HuH-7.5 (cell line): ENCODE measurements around the gene NASP.

ENCODE experiments used
- DNase-seq: peaks from one replicate; pipeline ENCODE4 v3.0.0; 2011; ENCODE audit warnings: low spot score

Gene NASP

GRCh38 chr1:45619149-45619921 is 35.5 kb downstream of the NASP start:
- DNase-seq, result no peak

- no peak for DNase-seq
Measured at GRCh38 chr1:45620588-45621500, 37.0 kb downstream of the NASP start.

GRCh38 chr1:45621501-45621836 is 37.6 kb downstream of the NASP start:
- no peak for DNase-seq

GRCh38 chr1:45621895-45622523 is 38.2 kb downstream of the NASP start:
- no peak for DNase-seq

GRCh38 chr1:45622524-45623394 is 38.9 kb downstream of the NASP start:
- no peak for DNase-seq

- DNase-seq, result no peak
Measured at GRCh38 chr1:45623972-45624371, 40.1 kb downstream of the NASP start, which contains the start of gene CCDC17. Gene CCDC17 (minus strand): TSS chr1:45624054. CDS start chr1:45623909, 145 bp downstream.

- DNase-seq, result no peak
Measured at GRCh38 chr1:45629035-45629434, 45.2 kb downstream of the NASP start.

GRCh38 chr1:45630429-45630828 is 46.6 kb downstream of the NASP start:
- DNase-seq, result no peak

GRCh38 chr1:45635211-45635610 is 51.4 kb downstream of the NASP start:
- DNase-seq, result no peak

GRCh38 chr1:45640293-45640692 is 56.5 kb downstream of the NASP start:
- DNase-seq, result no peak

- DNase-seq, result no peak
Measured at GRCh38 chr1:45643321-45643720, 59.5 kb downstream of the NASP start.

- no peak for DNase-seq
Measured at GRCh38 chr1:45643978-45644377, 60.1 kb downstream of the NASP start.

- no peak for DNase-seq
Measured at GRCh38 chr1:45644661-45645060, 60.8 kb downstream of the NASP start.

- no peak for DNase-seq
Measured at GRCh38 chr1:45647248-45648021, 63.6 kb downstream of the NASP start.

GRCh38 chr1:45654540-45655280 is 70.9 kb downstream of the NASP start:
- no peak for DNase-seq

- DNase-seq, result no peak
Measured at GRCh38 chr1:45656573-45657226, 72.9 kb downstream of the NASP start.

GRCh38 chr1:45658171-45658570 is 74.3 kb downstream of the NASP start:
- peak; percentile 31 for DNase-seq

- no peak for DNase-seq
Measured at GRCh38 chr1:45659222-45659621, 75.4 kb downstream of the NASP start.

- no peak for DNase-seq
Measured at GRCh38 chr1:45660336-45660735, 76.5 kb downstream of the NASP start.

- DNase-seq, result no peak
Measured at GRCh38 chr1:45666836-45667235, 83.0 kb downstream of the NASP start.
